LHCN-M2 (cell line): Measurements from ENCODE around the gene MTHFSD. TPM values are rescaled to one million over a fixed set of nuclear protein-coding genes. Genes with fewer than 3 reads are reported as not detected.
A peak's percentile ranks its signal among the peaks of the same experiment; 100 is the strongest.

Experiments
- DNase-seq: peaks from one replicate; pipeline ENCODE4 v3.0.0-alpha.2; 2012; ENCODE audit warnings: low read depth
- total RNA-seq: library from RNA; depleted of rRNA; stranded (reverse); fragments of >200 nt; gene quantifications from 2 replicates; pipeline ENCODE4 v1.2.3, GENCODE V29; 2014

The MTHFSD gene
- total RNA-seq, 1 experiment from 2014 or later, result 15.0 TPM

DNA sequence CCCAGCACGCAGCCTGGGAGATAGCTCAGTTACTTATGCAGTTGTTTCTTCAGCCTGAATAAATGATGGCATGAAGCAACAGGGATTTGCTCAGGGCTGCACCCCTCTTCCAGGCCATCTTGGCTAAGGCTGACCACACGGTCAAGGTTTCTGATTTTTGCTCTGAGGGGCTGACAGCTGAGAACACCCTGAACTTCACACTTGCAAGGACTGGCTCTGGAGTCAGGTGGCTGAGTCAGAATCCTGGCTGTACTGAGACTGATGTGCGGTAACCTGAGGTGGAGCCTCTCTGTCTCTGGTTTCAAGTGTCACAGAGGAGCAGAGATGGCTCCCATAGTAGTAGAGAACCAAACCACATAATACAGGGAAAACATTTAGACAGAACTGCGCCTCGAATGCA is 4.8 kb downstream of the MTHFSD start:
- no peak for DNase-seq

- no peak for DNase-seq
Observed at GRCh38 chr16:86549893-86550190, 5.2 kb downstream of the MTHFSD start.

- DNase-seq, result peak; percentile 46
Observed at GRCh38 chr16:86549076-86549892, 5.8 kb downstream of the MTHFSD start.

- DNase-seq, result no peak
Observed at GRCh38 chr16:86547286-86547685, 7.7 kb downstream of the MTHFSD start.

DNA sequence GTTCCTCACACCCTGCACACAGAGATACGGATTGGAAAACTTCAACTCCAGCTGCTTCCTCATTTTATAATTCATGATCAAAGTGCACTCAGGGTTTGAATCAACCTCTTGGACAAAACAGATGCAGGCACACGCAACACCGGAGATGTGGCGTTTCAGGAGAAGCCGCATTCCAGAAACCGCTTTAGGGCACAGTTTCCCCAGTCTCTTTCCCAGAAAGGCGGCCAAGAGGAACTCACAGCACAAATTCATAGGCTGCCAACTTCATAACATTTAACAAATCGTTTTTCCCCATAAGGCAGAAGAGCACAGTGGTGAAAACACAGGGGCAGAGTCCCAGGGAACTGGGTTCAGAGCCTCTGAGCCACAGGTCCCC is 8.4 kb downstream of the MTHFSD start:
- DNase-seq, result no peak

DNA sequence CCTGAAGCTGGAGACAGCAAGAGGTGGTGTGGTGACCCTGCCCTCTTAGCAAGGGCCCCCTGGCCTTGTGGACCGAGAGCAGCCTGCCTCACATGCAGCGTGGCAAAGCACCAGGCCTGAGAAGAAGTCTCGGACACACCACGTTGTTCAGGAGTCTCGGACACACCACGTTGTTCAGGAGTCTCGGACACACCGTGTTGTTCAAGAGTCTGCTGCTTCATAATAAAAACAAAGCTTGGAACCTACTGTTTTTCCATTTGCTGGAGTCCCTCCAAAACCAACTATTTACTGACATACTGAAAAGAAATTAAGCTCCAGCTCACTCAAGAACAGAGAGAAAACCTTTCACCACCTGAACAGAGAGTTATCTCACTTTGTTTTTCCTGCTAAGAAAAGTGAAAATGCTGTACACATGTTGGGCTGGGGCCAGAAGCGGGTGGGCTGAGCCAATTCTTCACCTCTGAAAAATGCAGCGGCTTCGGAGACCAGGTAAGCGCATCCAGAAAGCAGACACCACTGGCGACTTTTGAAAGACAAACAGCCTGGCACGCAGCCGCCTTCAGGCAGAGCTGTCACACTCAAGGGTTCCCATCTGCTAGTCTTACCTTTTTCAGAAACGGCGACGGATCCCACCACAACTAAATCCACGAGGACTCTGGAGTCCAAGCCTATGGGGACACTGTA is 8.9 kb downstream of the MTHFSD start:
- no peak for DNase-seq

GRCh38 chr16:86545481-86545880 is 9.6 kb downstream of the MTHFSD start:
- DNase-seq, result no peak

DNA sequence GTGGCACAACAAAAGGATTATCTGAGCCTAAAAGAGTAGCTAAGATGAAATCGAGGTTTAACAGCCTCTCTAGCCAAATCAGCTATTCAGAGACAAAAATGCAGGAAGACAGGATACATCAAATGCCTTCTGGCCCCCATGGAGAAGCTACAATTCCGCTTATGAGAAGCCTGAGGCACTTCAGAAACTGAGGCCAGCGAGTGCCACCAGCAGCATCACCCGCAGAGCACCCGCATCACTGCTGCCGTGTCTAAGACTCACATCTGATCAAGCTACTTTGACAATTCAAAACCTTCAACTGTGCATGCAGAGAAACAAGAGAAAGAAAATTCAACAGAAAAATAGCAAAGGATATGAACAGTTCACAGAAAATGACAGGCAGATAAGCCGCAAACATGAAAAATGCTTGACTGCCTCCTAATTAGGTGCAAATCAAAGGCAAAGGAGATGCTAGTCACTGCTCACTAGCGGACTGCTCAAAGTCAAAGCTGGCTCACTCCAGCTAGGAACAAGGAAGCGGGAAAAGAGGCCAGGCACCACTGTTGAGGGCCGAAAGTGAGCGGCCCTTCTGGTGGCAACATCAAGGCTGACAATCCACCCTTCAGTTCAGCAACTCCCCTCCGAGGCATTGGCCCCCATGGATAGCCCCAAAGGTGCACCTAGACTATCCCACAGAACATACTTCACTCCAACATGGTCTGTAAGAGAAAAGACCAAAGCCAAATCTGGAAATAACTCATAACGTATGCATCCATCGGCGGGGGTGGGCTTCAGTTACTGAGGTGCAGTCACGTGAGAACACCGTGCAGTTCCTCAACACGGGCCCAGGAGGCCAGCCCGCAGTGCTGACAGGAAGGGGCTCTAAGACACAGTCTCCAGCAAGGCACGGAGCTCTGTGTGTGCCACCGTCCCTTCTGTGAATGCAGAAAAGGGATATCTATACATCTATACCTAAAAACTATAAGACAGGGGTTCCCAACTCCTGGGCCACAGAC is 12.0 kb downstream of the MTHFSD start:
- no peak for DNase-seq

DNA sequence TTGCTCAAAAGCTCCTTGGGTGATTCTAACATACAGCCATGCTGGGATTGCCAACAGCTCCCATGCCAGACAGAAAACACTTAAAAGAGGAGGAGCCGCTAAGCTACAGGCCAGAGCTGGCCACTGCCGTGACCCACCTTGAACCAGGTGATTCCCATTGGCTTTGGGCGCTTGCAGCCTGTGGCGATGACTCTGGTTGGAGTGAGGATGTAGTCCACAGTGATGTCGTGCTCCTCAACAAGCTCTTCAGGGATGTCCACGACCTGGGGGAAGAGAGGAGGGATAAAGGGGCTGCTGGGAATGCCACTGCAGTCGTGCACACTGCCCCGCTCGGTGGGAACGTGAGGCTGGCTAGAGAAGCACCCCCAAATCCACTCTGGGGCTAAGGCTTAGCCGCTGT is 13.5 kb downstream of the MTHFSD start:
- no peak for DNase-seq

- DNase-seq, result no peak
Observed at GRCh38 chr16:86540894-86541293, 14.1 kb downstream of the MTHFSD start.

GRCh38 chr16:86538196-86538780 is 16.7 kb downstream of the MTHFSD start:
- DNase-seq, result no peak

GRCh38 chr16:86537486-86537885 is 17.5 kb downstream of the MTHFSD start:
- no peak for DNase-seq

GRCh38 chr16:86536621-86537020 is 18.4 kb downstream of the MTHFSD start:
- DNase-seq, result no peak

DNA sequence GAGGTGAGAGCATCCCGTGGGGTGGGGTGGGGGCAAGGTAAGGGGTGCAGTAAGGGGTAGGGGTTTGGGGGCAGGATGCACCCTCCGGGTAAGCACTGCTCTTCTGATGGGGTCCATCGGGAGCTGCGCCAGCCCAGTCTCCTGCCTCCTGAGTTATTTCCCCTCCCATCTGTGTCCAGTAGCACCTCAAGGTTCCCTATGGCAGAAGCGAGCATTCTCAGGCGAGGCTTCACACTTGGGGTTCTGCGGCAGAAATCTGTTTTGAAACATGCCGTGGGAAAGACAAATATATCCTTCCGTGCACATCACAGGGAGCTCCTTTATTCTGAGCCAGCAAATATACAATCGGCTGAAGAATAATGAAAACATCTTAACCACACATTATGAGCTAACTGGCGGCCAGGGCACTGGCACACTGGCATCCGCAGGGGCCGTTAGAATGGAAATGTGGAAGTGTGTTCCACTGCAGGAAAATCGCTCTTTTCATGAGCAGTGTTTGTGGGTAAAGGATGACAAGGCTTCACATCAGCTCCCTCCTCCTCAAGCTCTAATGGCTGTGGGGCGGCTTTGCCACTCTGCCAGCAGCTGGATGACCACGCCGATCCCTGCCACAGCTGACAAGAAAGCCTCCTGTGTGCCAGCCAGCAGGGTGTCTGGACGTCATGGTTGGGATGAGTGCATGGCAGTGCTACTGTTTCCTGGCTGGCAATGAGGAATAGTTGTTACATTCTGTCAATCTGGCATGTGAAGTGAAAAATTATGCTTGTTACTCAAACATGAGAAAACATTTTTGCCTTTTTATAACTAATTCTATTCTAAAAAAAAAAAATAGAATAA is 20.0 kb downstream of the MTHFSD start:
- DNase-seq, result no peak

- no peak for DNase-seq
Observed at GRCh38 chr16:86533767-86534351, 21.2 kb downstream of the MTHFSD start.

DNA sequence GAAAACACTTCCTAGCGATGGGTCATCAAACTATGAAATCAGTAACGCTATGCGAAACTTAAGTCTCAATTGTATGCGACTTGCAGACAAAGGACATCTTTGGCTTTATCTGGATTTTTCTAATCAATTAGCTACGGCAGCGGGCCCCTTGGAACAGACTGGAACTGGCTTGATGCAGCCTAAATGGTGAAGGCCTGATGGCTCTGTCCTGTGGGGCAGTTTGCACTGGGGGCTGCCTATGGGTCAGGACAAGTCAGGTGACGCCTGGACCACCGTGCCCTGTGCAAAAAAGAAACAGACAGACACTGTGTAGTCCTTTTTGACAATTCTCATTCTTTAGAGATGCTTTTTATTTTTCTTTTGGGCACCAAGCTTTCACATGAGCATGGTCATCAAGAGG is 22.0 kb downstream of the MTHFSD start:
- no peak for DNase-seq

GRCh38 chr16:86532526-86532815 is 22.6 kb downstream of the MTHFSD start:
- DNase-seq, result no peak

DNA sequence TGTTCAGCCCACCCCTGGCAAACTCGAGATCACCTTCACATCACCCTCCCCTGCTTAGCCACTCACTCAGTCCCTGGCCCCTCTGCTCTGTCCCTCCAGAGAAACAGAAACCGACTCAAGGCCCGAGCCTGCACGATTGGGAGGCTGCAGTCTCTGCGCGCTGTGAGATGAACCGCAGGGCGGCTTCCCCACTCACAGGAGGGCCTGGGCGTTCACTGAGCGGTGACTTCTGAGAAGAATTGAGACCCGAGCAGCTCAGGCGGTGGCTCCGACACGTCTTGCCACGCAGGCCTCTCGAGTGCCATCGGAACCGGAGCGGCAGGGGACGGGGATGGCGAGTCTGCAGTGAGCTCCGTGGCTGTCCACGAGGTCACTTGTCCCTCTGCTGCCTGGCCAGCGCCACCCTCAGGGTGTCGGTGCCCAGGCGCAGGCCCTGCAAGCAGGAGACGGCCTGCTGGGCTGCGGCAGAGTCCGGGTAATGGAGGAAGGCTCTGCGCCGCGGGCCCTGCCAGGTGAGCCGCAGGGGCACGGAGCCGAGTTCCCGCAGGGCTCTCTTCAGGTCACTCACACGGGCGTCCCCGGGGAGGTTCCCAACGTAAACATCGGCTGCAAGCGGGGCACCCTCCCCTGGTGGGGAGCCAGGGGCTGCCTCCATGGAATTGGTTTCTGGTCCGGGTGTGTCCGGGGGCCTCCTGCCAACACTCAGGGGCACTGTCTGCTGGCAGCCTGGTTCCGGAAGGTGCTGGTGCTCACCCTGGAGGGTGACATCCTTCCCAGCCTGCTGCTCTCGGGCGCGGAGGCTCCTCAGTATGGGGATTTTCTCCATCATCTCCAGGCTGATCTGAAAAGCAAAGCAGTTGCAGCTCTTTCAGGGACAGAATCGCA is 23.2 kb downstream of the MTHFSD start:
- DNase-seq, result no peak

- no peak for DNase-seq
Observed at GRCh38 chr16:86531191-86531545, 23.9 kb downstream of the MTHFSD start.
